ENCODE data around the gene OVAAL. TPM values are rescaled to one million over a fixed set of nuclear protein-coding genes. Genes with fewer than 3 reads are reported as not detected.

Gene OVAAL
- polyA plus RNA-seq, 3 donors = not detected

DNA sequence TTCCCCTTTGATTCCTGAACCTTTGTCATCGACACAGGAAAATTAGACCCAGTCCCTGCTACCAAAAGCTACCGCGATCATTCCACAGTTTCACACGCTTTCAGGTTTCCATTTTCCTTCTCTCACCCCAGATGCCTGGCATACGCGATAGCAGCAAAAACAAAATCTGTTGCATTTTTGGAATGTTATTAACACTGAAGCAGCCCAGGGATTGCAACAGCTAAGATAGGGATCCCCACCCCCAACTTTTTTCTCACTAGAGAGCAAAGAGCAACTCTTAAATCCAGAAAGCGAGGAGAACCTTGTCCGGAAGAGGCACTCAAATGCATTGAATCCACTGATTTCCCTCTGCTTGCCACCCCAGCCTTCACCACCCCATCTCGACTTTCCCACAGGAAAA, 8.9 kb downstream of the OVAAL start:
- Histone ChIP-seq H3K27me3 (ENCODE audit: control insufficient read depth in 2 of 2, insufficient read depth in 2 of 2, low read length in 2 of 2) (no peaks in the 10 kb centered on the region), H3K79me2 (ENCODE audit: insufficient read depth, low read length) (no peaks in the 10 kb centered on the region), H3K9me3 (replicated peaks in 1 of 2; ENCODE audit: control insufficient read depth in 1 of 2, insufficient read depth in 1 of 2, low read length in 2 of 2) (no peaks in the 10 kb centered on the region), H3K4me2 (replicated peaks; ENCODE audit: extremely low read depth, low read length, poor library complexity, severe bottlenecking) (no peak overlapping the region), H2AFZ (ENCODE audit: insufficient read depth, low read depth, low read length, poor library complexity, severe bottlenecking) (no peak overlapping the region), H3K9ac (ENCODE audit: insufficient read depth, low read length, poor library complexity, severe bottlenecking) (no peak overlapping the region), H3K27ac (ENCODE audit: low read depth in 1 of 2, low read length in 2 of 2) (no peak overlapping the region), H3K4me1 (ENCODE audit: control insufficient read depth in 1 of 2, insufficient read depth in 2 of 2, low read length in 2 of 2) (no peaks in the 10 kb centered on the region), H3K36me3 (replicated peaks in 1 of 2; ENCODE audit: control insufficient read depth in 1 of 2, insufficient read depth in 2 of 2, low read length in 2 of 2) (no peaks in the 10 kb centered on the region), H3K4me3 (replicated peaks in 1 of 3; ENCODE audit: low read depth in 2 of 3, low read length in 3 of 3) (no peak overlapping the region), H4K20me1 (ENCODE audit: insufficient read depth, low read length) (no peaks in the 10 kb centered on the region)
- Mint-ChIP-seq H3K27me3 (ENCODE audit: low read depth in 3 of 3) (peaks cover 2 to 6% (median 5%) of the 10 kb centered on the region in 3 donors), H3K9me3 (peaks cover 0 to 2% (median 0%) of the 10 kb centered on the region in 7 donors), H3K4me1 (peaks cover 4% of the 10 kb centered on the region), H3K36me3 (no peaks in the 10 kb centered on the region), H3K4me3 (no peak overlapping the region), H3K27ac (no peak overlapping the region)
- DNase-seq = no peak
- intact Hi-C loops (cut with micrococcal nuclease) = no loop called here
- WGBS (ENCODE audit: insufficient coverage) = 93% methylated on average over 5 of the region's 9 CpGs
- TF ChIP-seq, protein P1, sequence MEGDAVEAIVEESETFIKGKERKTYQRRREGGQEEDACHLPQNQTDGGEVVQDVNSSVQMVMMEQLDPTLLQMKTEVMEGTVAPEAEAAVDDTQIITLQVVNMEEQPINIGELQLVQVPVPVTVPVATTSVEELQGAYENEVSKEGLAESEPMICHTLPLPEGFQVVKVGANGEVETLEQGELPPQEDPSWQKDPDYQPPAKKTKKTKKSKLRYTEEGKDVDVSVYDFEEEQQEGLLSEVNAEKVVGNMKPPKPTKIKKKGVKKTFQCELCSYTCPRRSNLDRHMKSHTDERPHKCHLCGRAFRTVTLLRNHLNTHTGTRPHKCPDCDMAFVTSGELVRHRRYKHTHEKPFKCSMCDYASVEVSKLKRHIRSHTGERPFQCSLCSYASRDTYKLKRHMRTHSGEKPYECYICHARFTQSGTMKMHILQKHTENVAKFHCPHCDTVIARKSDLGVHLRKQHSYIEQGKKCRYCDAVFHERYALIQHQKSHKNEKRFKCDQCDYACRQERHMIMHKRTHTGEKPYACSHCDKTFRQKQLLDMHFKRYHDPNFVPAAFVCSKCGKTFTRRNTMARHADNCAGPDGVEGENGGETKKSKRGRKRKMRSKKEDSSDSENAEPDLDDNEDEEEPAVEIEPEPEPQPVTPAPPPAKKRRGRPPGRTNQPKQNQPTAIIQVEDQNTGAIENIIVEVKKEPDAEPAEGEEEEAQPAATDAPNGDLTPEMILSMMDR (IDR thresholded peaks at IDR 0.05) = no peak

DNA sequence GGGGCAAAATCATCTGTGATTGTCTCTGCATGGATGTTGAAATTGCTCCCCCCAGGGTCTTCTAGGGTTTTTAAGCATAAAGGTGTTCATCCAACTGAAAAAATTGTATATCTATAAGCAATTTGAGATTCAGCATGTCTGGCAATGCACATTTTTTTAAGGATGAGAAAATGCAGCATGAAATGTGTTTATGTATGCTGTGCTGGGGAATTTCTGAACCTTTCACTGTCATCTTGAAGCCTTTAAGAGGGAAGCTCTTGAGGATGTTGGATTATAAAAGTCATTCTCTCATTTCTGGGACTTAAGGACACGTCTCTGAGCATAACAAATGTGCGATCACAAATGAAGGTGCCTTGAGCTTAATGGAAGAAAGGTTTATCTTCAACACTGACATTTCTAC, 9.4 kb downstream of the OVAAL start:
- Histone ChIP-seq H3K4me3 (replicated peaks in 1 of 3; ENCODE audit: low read depth in 2 of 3, low read length in 3 of 3) (no peak overlapping the region), H3K4me1 (ENCODE audit: control insufficient read depth in 1 of 2, insufficient read depth in 2 of 2, low read length in 2 of 2) (no peaks in the 10 kb centered on the region), H3K27ac (ENCODE audit: low read depth in 1 of 2, low read length in 2 of 2) (no peak overlapping the region), H3K4me2 (replicated peaks; ENCODE audit: extremely low read depth, low read length, poor library complexity, severe bottlenecking) (no peak overlapping the region), H2AFZ (ENCODE audit: insufficient read depth, low read depth, low read length, poor library complexity, severe bottlenecking) (no peak overlapping the region), H4K20me1 (ENCODE audit: insufficient read depth, low read length) (no peaks in the 10 kb centered on the region), H3K36me3 (replicated peaks in 1 of 2; ENCODE audit: control insufficient read depth in 1 of 2, insufficient read depth in 2 of 2, low read length in 2 of 2) (no peaks in the 10 kb centered on the region), H3K79me2 (ENCODE audit: insufficient read depth, low read length) (no peaks in the 10 kb centered on the region), H3K9me3 (replicated peaks in 1 of 2; ENCODE audit: control insufficient read depth in 1 of 2, insufficient read depth in 1 of 2, low read length in 2 of 2) (no peaks in the 10 kb centered on the region), H3K9ac (ENCODE audit: insufficient read depth, low read length, poor library complexity, severe bottlenecking) (no peak overlapping the region), H3K27me3 (ENCODE audit: control insufficient read depth in 2 of 2, insufficient read depth in 2 of 2, low read length in 2 of 2) (no peaks in the 10 kb centered on the region)
- Mint-ChIP-seq H3K36me3 (no peaks in the 10 kb centered on the region), H3K27ac (no peak overlapping the region), H3K9me3 (peaks cover 0 to 2% (median 0%) of the 10 kb centered on the region in 7 donors), H3K27me3 (ENCODE audit: low read depth in 3 of 3) (peaks cover 2 to 6% (median 5%) of the 10 kb centered on the region in 3 donors), H3K4me3 (no peak overlapping the region), H3K4me1 (peaks cover 4% of the 10 kb centered on the region)
- intact Hi-C loops (cut with micrococcal nuclease) = no loop called here
- TF ChIP-seq, protein P1 (IDR thresholded peaks at IDR 0.05) = no peak
- no CpG with 5 or more reads among the region's 2 CpGs for WGBS (ENCODE audit: insufficient coverage)
- no peak for DNase-seq

Data from CD14-positive monocyte (primary cell).